Nephron (organoid): ENCODE results near the gene ATP8A2.
"Not testable (repeated sequence)": the region's sequence is repeated elsewhere in the genome, so short reads cannot be mapped to it uniquely, and the experiment has no call there.

Experiments used
- H3K27ac Mint-ChIP-seq, 3 experiments: 2 replicates each; pipeline ENCODE4 v1.8.0; 2020; ENCODE audit warnings: mixed read lengths in 3 of 3, mild to moderate bottlenecking in 2 of 3, moderate library complexity in 1 of 3
- H3K27me3 Mint-ChIP-seq: 2 replicates; pipeline ENCODE4 v1.8.0; 2021; ENCODE audit warnings: low read depth, mild to moderate bottlenecking, moderate library complexity, mixed read lengths
- H3K36me3 Mint-ChIP-seq: 2 replicates; pipeline ENCODE4 v1.8.0; 2020; ENCODE audit warnings: low read depth, mixed read lengths
- H3K4me1 Mint-ChIP-seq: 2 replicates; pipeline ENCODE4 v1.8.0; 2020; ENCODE audit warnings: mixed read lengths
- H3K4me3 Mint-ChIP-seq, 3 experiments: 2 replicates each; pipeline ENCODE4 v1.8.0; 2020; ENCODE audit warnings: mild to moderate bottlenecking in 3 of 3, mixed read lengths in 3 of 3, moderate library complexity in 2 of 3
- H3K9me3 Mint-ChIP-seq: 2 replicates; pipeline ENCODE4 v1.8.0; 2020; ENCODE audit warnings: mixed read lengths
- TF ChIP-seq, protein P1 (sequence below), 3 experiments: fragments of 200-600 bp; sonication (generic); IDR thresholded peaks; one replicate each; pipeline ENCODE4 v1.5.0; 2021; ENCODE audit warnings: antibody characterized with exemption in 3 of 3; ENCODE audit not compliant: unreplicated experiment in 3 of 3

The ATP8A2 gene

DNA sequence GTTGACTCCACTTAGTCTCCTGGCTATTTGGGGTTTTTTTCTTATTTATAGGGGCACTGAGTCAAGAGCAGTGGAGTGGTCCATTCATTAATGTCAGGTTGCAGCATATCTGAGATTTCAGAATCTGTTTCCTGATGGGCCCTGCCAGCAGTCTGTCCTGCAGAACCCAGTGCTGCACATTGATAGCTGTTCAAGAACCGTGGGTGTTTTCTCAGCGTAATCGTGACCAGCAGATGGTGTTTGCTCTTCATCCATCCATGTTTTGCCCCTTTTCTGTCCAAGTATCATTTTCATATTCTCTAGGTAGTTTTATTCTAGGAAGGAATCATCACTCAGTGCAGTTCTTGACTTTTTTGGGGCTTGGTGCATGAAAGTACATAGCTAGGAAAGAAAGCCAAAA lies 166.5 kb downstream of the ATP8A2 start:
- H3K4me1 Mint-ChIP-seq, result no peaks in the 10 kb centered on the region
- TF ChIP-seq, protein P1, sequence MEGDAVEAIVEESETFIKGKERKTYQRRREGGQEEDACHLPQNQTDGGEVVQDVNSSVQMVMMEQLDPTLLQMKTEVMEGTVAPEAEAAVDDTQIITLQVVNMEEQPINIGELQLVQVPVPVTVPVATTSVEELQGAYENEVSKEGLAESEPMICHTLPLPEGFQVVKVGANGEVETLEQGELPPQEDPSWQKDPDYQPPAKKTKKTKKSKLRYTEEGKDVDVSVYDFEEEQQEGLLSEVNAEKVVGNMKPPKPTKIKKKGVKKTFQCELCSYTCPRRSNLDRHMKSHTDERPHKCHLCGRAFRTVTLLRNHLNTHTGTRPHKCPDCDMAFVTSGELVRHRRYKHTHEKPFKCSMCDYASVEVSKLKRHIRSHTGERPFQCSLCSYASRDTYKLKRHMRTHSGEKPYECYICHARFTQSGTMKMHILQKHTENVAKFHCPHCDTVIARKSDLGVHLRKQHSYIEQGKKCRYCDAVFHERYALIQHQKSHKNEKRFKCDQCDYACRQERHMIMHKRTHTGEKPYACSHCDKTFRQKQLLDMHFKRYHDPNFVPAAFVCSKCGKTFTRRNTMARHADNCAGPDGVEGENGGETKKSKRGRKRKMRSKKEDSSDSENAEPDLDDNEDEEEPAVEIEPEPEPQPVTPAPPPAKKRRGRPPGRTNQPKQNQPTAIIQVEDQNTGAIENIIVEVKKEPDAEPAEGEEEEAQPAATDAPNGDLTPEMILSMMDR (IDR thresholded peaks at IDR 0.05; ENCODE audit: unreplicated experiment in 3 of 3), result no peak
- H3K27me3 Mint-ChIP-seq, result peaks cover 5% of the 10 kb centered on the region
- H3K36me3 Mint-ChIP-seq, result no peaks in the 10 kb centered on the region
- H3K27ac Mint-ChIP-seq, result no peak overlapping the region
- no peaks in the 10 kb centered on the region for H3K9me3 Mint-ChIP-seq
- H3K4me3 Mint-ChIP-seq, result no peak overlapping the region

DNA sequence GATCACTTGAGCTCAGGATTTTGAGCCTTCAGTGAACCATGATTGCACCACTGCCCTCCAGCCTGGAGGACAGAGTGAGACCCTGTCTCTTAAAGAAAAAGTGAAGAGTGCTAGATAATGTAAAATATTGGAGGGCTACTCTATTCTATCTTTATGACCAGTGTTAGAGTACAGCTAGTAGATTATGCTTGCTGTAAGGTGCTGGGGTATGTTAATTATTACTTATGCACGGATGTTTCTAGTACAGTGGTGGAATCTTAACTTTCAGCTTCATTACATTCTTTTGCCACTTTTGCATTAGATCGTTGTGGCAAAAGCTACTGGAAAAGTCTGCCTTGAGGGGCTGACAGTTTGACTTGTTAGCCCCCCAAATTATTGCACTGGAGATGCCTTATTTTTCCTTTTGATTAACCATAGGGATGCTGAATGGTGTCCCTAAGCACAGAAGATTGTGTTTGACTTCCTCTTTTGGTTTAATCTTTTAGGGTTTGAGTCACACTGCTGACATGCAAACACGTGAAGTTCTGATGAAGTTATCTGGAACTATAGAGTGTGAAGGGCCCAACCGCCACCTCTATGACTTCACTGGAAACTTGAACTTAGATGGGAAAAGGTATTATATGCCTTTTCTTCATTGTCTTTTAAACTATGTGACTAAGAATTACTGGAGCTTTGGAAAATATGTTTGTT lies 169.8 kb downstream of the ATP8A2 start:
- no peak overlapping the region for H3K4me3 Mint-ChIP-seq
- no peaks in the 10 kb centered on the region for H3K36me3 Mint-ChIP-seq
- no peak overlapping the region for H3K27ac Mint-ChIP-seq
- TF ChIP-seq, protein P1 (IDR thresholded peaks at IDR 0.05; ENCODE audit: unreplicated experiment in 3 of 3), result no peak
- no peaks in the 10 kb centered on the region for H3K9me3 Mint-ChIP-seq
- peaks cover 10% of the 10 kb centered on the region for H3K27me3 Mint-ChIP-seq
- H3K4me1 Mint-ChIP-seq, result no peaks in the 10 kb centered on the region

DNA sequence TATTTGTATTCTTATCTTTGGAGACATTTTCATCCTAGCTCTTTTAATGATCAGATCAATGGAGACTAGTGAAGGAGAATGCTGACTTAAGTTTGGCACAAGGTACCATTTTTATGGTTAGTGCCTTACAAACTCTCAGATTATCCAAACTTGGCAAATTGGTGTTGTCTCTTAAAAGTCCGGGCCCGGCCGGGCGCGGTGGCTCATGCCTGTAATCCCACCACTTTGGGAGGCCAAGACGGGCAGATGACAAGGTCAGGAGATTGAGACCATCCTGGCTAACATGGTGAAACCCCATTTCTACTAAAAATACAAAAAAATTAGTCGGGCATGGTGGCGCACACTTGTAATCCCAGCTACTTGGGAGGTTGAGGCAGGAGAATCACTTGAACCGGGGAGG lies 177.2 kb downstream of the ATP8A2 start:
- H3K27ac Mint-ChIP-seq, H3K36me3 Mint-ChIP-seq, H3K4me3 Mint-ChIP-seq, H3K4me1 Mint-ChIP-seq, H3K9me3 Mint-ChIP-seq, H3K27me3 Mint-ChIP-seq: not testable (repeated sequence)

DNA sequence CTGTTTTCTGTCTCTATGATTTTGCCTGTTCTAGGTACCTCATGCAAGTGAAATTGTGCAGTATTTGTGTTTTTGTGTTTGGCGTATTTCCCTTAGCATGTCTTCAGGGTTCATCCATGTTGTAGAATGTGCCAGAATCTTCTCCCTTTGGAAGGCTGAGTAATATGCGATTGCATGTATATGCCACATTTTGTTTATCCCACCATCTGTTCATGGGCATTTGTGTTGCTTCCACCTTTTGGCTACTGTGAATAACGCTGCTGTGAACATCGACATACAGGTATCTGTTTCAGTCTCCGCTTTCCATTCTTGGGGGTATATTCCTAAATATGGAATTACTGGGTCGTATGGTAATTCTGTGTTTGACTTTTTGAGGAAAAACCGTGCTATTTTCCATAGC lies 190.0 kb downstream of the ATP8A2 start:
- no peak overlapping the region for H3K4me3 Mint-ChIP-seq
- peaks cover 2% of the 10 kb centered on the region for H3K9me3 Mint-ChIP-seq
- H3K27ac Mint-ChIP-seq, result no peak overlapping the region
- peaks cover 17% of the 10 kb centered on the region for H3K4me1 Mint-ChIP-seq
- peaks cover 8% of the 10 kb centered on the region for H3K27me3 Mint-ChIP-seq
- H3K36me3 Mint-ChIP-seq, result peaks cover 3% of the 10 kb centered on the region
- TF ChIP-seq, protein P1 (IDR thresholded peaks at IDR 0.05; ENCODE audit: unreplicated experiment in 3 of 3), result no peak

DNA sequence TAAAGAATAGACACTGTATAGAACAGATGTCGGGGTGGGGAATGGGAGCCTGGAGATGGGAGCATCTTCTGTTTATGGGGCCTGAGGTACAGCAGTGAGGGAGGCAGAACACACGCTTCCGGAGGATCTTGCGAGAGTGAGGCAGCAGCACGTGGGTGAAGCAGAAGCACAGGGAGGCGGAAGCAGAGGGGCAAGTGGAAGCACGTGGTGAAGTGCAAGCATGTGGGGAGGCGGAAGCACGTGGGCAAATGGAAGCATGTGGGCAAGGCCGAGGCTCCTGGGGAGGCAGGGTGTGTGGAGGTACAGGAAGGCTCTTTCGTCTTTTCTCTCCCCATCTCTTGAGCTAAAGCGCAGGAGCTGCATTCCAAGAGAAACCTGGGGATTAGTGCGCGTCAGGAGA lies 198.4 kb downstream of the ATP8A2 start:
- H3K27ac Mint-ChIP-seq, result no peak overlapping the region
- no peaks in the 10 kb centered on the region for H3K9me3 Mint-ChIP-seq
- H3K27me3 Mint-ChIP-seq, result peaks cover 12% of the 10 kb centered on the region
- peaks cover 21% of the 10 kb centered on the region for H3K4me1 Mint-ChIP-seq
- H3K4me3 Mint-ChIP-seq, result no peak overlapping the region
- no peaks in the 10 kb centered on the region for H3K36me3 Mint-ChIP-seq
- TF ChIP-seq, protein P1 (IDR thresholded peaks at IDR 0.05; ENCODE audit: unreplicated experiment in 3 of 3), result no peak

DNA sequence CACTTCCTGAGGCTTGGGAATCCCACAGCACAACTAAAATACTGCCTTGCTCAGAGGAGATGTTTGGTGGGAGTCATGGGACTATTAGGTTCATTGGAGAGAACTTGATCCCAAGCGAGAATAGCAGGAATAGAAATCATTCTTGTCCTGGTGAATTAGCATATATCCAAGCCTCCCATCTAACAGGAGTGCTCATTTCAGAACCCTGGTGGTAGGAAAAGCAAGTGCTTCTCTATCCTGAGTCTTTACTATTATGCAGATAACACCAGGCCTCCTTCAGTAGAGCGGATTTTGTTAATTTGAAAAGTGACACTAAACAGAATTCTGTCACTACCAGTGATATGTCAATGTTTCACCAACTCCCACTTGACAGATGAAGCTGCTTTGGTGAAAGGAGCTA lies 199.5 kb downstream of the ATP8A2 start:
- Mint-ChIP-seq H3K36me3 (no peaks in the 10 kb centered on the region), H3K27ac (no peak overlapping the region), H3K9me3 (no peaks in the 10 kb centered on the region), H3K4me3 (no peak overlapping the region), H3K4me1 (peaks cover 20% of the 10 kb centered on the region), H3K27me3 (peaks cover 14% of the 10 kb centered on the region)
- TF ChIP-seq, protein P1 (IDR thresholded peaks at IDR 0.05; ENCODE audit: unreplicated experiment in 3 of 3), result peak in 1 of 3 experiments; percentile 28

DNA sequence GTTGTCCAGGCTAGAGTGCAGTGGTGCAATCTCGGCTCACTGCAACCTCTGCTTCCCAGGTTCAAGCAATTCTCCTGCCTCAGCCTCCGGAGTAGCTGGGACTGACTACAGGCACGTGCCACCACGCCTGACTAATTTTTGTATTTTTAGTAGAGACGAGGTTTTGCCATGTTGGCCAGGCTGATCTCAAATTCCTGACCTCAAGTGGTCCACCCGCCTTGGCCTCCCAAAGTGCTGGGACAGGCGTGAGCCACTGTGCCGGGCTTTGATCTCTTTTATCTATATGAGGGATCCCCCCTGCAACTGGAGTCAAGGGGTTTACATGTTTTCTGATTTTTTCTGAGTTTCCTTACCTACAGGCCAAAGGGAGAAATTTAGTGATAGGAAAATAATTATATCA lies 200.4 kb downstream of the ATP8A2 start:
- H3K27ac Mint-ChIP-seq, H3K36me3 Mint-ChIP-seq, H3K4me3 Mint-ChIP-seq, H3K9me3 Mint-ChIP-seq: not testable (repeated sequence)
- H3K4me1 Mint-ChIP-seq, result peaks cover 20% of the 10 kb centered on the region
- peaks cover 19% of the 10 kb centered on the region for H3K27me3 Mint-ChIP-seq
